Measurements from ENCODE around the gene HP. TPM values are rescaled to one million over a fixed set of nuclear protein-coding genes. Genes with fewer than 3 reads are reported as not detected.
A peak's percentile ranks its signal among the peaks of the same experiment; 100 is the strongest.

HP gene
- total RNA-seq, 1 experiment from 2014 or later, result not detected

DNA sequence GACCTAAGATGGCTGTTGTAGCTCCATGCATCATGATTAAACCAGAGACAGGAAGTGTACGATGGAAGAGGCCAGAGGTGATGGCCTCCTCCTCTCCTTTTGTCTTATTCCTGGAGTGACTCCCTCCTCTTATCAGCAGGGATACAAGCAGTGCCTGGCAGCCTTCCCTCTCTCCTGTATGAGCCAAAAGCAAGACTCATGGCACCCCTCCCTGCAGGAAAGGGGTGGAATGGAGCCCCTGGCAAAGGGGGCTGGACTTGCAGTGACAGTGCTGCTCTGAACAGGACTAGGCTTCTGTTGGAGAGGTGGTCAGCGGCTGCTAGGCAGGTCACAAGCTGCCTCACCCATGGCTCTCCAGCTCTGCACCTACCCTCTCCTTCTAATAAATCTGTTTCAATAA lies 30.7 kb downstream of the HP start:
- DNase-seq (ENCODE audit: low read depth), result no peak

DNA sequence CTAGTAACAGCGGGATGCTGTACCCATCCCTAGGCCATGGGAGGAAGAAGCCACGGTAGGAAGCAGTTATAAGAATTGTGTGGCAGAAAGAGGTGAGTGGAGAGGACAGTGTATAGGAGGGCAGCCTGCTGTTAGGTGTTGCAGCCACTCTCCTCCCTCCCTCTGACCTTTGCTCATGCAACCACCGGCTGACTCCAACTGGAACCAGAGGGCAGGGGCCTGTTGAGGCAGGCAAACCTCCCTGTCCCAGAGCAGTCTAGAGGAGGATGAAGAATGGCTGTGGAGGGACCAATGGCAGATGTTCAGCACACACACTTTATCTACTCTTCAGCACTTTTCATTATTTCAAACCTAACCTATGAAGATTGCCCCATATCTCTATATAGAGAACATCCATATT lies 36.9 kb downstream of the HP start:
- DNase-seq (ENCODE audit: low read depth), result no peak

DNA sequence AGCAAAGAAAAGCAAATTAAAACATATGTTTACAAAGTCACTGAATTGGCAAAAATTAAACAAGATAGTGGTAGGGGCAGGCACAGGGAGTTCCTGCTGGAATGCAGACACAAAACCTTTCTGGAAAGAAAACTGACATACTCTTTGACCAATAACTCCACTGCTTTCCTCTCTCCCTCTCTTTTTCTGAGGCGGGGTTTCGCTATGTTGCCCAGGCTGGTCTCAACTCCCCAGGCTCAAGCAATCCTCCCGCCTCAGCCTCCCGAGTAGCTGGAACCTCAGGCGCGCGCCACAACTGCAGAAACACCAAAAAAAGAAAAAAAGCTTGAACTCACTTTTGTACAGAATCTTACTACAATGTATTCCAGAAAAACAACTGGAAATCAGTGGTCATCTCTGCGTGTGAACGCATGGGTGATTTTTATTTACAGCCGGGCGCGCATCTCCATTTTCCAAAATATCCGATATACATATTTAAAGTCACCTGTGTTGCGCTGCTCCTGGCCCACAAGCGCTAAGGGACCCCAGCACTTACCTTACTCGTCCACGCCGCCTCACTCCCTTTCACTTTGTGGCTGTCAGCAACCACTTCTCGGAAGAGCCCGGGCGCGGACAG lies 38.6 kb downstream of the HP start:
- peak; percentile 47 for DNase-seq (ENCODE audit: low read depth)

DNA sequence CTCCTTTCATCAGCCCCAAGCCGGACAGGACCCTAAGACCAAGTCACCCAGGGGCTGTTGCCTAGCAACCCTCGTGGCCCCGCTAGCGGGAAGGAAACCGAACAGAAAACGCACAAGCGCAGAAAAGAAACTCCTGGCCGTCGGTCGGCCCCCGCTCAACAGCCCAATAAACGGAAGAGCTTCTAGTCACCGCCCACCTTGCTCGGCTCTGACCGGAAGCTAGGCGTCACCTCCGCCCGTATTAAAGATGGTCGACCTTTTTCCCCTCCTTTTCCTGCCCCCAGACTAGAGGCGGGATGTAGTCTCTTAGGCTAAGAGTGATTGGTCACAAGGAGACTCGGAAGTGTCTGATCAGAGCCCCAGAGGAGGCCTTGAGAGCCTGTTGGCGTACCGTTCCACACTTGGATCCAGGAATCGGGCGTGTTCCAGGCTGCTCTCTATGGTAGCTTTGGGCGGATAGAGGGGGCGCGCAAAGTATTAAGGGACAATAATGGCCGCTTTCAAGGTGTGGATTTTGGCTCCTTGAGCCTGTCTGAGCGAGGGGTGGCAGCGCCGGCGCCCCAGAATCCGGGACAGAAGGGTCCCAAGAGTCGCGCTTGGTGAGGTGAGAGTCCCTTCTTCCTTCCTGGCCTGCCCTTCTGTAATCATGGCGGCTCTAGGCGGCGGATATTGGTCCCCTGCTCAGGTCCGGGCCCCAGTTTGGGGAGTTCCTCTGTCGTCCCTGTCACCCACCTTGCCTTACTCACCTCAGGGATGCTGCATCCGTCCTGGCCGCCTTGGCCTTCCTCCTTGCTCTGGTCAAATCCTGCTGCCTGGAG lies 39.4 kb downstream of the HP start, which contains the start of the genes DHX38 and TXNL4B:
TSS of gene DHX38 (plus strand) at position 400 of the 818 bp plus-strand sequence. CDS start 2,311 bp downstream, outside the sequence.
TSS of gene TXNL4B (minus strand) at position 173 of the 818 bp plus-strand sequence. CDS start 2,871 bp downstream, outside the sequence.
- peak; percentile 97 for DNase-seq (ENCODE audit: low read depth)

DNA sequence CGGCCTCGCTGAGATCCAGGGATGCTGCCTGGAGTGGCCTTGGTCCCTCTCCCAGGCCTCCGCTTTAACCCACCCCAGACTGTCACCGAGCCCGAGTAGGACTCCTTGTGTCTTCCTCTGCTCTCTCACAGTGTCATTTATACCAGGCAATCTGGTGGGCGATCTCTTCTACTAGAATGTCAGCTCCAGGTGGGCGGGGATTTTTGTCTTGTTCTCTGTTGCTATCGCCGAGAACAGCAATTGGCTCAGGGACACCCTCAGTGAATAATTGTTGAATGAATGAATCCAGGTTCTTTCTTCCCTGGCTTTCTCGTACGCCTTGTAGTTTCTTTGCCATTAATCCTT lies 39.9 kb downstream of the HP start:
- DNase-seq (ENCODE audit: low read depth), result no peak

DNA sequence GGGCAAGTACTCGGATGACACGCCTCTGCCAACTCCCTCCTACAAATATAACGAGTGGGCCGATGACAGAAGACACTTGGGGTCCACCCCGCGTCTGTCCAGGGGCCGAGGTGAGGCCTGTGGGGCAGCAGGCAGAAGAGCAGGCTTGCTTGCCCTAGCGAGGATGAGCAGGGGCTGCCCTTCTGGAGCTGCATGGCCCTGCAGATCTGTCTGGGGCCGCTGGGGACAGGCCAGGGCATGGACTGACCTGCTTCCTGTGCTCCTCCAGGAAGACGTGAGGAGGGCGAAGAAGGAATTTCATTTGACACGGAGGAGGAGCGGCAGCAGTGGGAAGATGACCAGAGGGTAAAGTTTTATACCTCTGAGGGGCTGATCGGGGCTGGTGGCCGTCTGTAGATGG lies 44.6 kb downstream of the HP start:
- no peak for DNase-seq (ENCODE audit: low read depth)

DNA sequence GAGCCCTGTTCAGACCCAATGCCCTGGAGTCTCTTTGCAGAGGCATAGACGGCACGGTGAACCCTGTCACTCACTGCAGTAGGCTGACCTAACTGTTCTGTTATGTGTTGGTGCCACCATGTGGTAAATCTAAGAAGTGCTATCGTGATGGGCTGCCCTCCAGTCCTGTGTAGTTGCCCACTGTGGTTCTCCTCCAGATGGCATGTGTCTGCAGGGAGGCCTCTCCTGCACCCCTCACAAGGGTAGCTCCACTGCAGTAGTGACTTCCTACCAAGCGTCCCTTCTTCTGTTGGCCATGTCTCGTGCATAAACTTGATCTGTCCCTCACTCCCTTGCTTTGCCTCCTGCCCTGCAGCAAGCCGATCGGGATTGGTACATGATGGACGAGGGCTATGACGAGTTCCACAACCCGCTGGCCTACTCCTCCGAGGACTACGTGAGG lies 45.1 kb downstream of the HP start:
- peak; percentile 43 for DNase-seq (ENCODE audit: low read depth)

DNA sequence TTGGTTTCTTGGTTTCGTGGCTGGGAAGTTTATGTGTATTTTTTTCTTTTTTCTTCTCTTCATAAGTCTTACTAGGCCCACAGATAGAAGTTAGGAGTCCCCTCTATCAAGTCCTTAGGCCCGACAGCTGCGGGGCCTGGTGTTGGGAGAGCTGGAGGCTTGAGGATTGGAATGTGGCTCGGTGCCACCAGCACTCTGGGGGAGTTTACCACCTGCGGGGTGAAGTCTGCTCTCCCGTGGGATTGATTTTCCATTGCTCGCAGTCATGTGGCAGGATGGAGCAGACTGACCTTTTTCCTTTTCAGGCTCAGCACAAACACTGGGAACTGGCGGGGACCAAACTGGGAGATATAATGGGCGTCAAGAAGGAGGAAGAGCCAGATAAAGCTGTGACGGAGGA lies 46.9 kb downstream of the HP start:
- no peak for DNase-seq (ENCODE audit: low read depth)

DNA sequence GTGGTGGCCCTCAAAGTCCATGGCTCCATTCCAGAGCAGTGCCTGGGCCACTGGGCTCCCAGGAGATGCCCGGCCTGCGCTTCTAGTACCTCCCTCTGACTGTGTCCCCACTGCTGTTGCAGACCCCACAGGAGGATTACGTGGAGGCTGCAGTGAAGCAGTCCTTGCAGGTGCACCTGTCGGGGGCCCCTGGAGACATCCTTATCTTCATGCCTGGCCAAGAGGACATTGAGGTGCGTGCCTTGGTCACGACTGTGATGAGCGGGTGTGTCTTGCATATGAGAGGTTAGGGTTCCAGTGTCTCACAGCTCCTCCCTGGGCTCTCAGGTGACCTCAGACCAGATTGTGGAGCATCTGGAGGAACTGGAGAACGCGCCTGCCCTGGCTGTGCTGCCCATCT lies 50.6 kb downstream of the HP start:
- no peak for DNase-seq (ENCODE audit: low read depth)

DNA sequence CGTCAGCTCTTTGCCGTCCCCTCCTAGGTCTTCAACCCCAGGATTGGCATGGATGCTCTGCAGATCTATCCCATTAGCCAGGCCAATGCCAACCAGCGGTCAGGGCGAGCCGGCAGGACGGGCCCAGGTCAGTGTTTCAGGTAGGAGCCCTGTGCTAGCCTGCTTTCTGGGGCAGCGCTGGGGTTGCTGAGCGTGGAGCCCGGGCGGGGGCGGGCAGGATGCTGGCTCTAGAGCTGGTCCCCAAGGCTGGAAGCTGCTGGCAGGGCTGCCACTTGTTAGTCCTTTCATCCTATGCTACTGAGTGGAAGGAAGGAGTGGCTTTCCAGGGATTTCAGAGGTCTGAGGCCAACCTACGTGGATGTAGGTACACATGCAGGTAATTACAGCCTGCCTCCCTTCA lies 51.7 kb downstream of the HP start:
- DNase-seq (ENCODE audit: low read depth), result no peak

DNA sequence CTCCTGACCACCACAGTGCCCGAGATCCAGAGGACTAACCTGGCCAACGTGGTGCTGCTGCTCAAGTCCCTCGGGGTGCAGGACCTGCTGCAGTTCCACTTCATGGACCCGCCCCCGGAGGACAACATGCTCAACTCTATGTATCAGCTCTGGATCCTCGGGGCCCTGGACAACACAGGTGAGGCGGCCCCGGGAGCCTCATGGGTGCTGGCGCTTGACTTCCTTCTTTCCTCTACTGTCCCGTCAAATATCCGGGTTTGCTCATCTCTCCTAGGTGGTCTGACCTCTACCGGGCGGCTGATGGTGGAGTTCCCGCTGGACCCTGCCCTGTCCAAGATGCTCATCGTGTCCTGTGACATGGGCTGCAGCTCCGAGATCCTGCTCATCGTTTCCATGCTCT lies 53.1 kb downstream of the HP start:
- no peak for DNase-seq (ENCODE audit: low read depth)

DNA sequence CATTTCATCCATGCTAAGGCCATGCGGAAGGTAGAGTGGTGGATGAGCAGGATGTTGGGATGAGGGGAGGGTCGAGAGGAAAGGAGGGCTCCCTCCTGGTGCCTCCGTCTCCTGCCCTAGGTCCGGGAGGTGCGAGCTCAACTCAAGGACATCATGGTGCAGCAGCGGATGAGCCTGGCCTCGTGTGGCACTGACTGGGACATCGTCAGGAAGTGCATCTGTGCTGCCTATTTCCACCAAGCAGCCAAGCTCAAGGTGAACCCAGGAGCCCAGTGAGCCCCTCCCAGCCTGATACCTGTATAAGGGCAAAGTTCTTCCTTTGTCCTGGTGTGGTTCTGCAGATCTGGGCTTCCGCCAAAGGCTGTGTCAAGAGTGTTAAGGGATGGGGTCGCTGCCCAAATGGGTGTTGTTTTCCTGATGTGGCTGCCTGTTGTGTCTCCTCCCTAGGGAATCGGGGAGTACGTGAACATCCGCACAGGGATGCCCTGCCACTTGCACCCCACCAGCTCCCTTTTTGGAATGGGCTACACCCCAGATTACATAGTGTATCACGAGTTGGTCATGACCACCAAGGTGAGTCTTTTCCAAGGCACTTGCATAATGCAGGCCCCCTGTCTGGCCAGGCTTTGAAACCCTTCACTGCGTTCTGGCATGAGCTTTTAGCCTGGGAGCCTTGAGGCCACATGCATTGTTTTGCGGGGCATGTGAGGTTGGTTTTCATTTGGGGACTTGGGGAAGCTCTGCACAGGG lies 54.2 kb downstream of the HP start:
- DNase-seq (ENCODE audit: low read depth), result no peak

DNA sequence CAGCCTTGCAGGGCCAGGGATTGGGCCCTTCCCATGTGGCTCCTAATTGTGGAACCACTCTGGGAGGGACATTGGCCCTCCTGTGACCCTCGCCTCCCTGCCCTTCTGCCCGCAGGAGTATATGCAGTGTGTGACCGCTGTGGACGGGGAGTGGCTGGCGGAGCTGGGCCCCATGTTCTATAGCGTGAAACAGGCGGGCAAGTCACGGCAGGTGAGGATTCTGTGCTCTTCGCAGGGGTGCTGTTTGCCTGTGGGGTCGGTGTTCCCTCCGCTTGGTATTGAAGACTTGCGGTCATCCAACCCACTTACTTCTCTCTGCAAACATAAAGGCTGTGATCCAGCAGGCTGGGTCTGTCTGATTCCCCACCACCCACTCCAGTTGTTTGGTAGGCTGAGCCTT lies 55.0 kb downstream of the HP start:
- no peak for DNase-seq (ENCODE audit: low read depth)

DNA sequence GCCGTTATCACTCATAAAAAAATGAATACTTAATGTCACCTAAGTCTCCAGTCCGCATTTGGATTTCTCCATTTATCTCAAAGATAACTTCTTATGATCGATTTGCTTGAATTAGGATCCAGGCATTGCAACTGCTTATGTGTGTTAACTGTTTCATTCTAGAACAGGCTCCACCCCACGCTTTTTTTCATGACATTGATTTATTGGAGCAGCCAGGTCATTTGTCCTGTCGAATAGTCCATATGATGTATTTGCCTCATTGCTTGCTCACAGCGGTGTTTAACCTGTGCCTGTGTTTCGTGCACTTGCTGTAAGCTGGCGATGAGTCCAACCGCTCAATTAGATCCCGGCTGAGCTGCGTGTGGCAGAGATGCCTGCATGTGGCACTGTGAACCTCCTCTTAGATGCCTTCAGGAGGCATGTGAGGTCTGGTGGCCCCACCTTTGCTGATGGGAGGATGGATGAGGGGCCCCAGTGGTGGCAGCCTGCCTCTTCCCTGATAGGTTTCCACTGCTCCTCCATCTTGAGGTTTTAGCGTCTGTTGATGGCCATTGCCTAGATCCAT lies 55.7 kb downstream of the HP start:
- no peak for DNase-seq (ENCODE audit: low read depth)

Other genes with a start within 250 kb of the HP start
- 32.0 and 41.9 TPM in 2 replicates for gene AP1G1, start 245.7 kb upstream of the HP start, total RNA-seq (2014; rRNA removed; shearing (Covaris generic))
- gene ATXN1L, start 208.5 kb upstream of the HP start, total RNA-seq (2014; rRNA removed; shearing (Covaris generic)), result 5.9 and 13.0 TPM in 2 replicates
- 3.5 and 4.5 TPM in 2 replicates for gene ZNF821, start 170.3 kb upstream of the HP start, total RNA-seq (2014; rRNA removed; shearing (Covaris generic))
- 178 and 216 TPM in 2 replicates for gene IST1, start 159.0 kb upstream of the HP start, total RNA-seq (2014; rRNA removed; shearing (Covaris generic))
- not detected in 2 replicates for gene PKD1L3, start 54.1 kb upstream of the HP start, total RNA-seq (2014; rRNA removed; shearing (Covaris generic))
- gene DHODH, start 45.8 kb upstream of the HP start, total RNA-seq (2014; rRNA removed; shearing (Covaris generic)), result 8.4 and 9.1 TPM in 2 replicates
- not detected in 2 replicates for gene HPR, start 8.7 kb downstream of the HP start, total RNA-seq (2014; rRNA removed; shearing (Covaris generic))
- 24.2 and 29.4 TPM in 2 replicates for gene TXNL4B, start 39.1 kb downstream of the HP start, total RNA-seq (2014; rRNA removed; shearing (Covaris generic))
- gene DHX38, start 39.3 kb downstream of the HP start, total RNA-seq (2014; rRNA removed; shearing (Covaris generic)), result 47.9 and 70.0 TPM in 2 replicates
- under 0.01 TPM in 1 of 2 replicates, not detected in the other for gene PMFBP1, start 117.7 kb downstream of the HP start, total RNA-seq (2014; rRNA removed; shearing (Covaris generic))

Data from Daoy (cell line).